ENCODE measurements around the gene C4BPB. TPM values are rescaled to one million over a fixed set of nuclear protein-coding genes. Genes with fewer than 3 reads are reported as not detected.
A peak's percentile ranks its signal among the peaks of the same experiment; 100 is the strongest.

Gene C4BPB
- total RNA-seq, 1 donor from 2014 or later = 0.47 TPM

DNA sequence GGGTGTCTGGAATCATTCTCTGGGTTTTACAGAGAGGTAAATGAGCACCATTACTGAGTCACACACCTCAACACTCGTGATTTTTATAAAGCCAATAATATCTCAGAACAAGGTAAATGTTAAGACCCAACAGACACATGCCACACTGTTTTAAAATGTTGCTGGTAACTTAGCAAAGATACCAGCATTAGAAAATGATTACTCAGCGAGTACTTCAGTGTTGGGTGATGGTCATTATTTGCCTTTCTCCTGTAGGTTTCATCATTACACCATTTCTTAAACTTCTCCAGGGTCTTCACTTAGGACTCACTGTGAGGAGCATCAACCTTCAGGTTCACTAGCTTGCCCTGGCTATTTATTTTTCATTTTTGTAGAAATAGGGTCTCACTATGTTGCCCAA lies 6.9 kb upstream of the C4BPB start:
- DNase-seq = no peak
- TF ChIP-seq, protein P1, sequence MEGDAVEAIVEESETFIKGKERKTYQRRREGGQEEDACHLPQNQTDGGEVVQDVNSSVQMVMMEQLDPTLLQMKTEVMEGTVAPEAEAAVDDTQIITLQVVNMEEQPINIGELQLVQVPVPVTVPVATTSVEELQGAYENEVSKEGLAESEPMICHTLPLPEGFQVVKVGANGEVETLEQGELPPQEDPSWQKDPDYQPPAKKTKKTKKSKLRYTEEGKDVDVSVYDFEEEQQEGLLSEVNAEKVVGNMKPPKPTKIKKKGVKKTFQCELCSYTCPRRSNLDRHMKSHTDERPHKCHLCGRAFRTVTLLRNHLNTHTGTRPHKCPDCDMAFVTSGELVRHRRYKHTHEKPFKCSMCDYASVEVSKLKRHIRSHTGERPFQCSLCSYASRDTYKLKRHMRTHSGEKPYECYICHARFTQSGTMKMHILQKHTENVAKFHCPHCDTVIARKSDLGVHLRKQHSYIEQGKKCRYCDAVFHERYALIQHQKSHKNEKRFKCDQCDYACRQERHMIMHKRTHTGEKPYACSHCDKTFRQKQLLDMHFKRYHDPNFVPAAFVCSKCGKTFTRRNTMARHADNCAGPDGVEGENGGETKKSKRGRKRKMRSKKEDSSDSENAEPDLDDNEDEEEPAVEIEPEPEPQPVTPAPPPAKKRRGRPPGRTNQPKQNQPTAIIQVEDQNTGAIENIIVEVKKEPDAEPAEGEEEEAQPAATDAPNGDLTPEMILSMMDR (IDR thresholded peaks at IDR 0.05) = no peak
- ChIA-PET CTCF (interaction anchor here (1.0 to 14.6 kb wide), 3 partner anchors 240 to 418 kb away, joined by 3 to 174 read pairs (median 146); partner anchors contain the start of genes CD55 and CR1), POLR2A (no interaction called here)
- Mint-ChIP-seq H3K9me3 (no peaks in the 10 kb centered on the region), H3K4me3 (no peak overlapping the region), H3K36me3 (ENCODE audit: low read depth) (no peaks in the 10 kb centered on the region), H3K27me3 (peaks cover 2% of the 10 kb centered on the region), H3K27ac (no peak overlapping the region), H3K4me1 (peaks cover 5% of the 10 kb centered on the region)
- no peak for ATAC-seq (ENCODE audit: low read depth)
- intact Hi-C loops (cut with micrococcal nuclease) = loop anchor here (5.0 kb wide), 1 partner anchor 255 kb away; no protein-coding TSS in a partner anchor

DNA sequence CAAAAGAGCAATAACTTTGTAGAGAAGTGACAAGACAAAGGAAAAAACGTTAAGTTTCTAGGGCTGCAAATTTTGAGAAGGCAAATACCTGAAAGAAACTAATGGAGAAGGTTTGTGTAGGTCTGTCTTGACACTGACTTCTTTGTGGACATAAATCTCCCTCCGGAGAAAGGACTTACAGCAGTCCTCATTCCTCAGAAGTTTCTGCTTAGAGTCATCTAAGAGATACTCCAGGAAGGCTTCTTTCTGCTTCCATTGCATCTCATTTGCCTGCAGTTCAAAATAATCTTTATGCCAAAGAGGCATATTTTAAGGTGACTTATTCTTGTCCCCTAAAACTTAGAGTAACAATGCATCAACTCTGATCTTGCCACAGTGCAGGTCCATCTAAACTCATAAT lies 4.4 kb upstream of the C4BPB start:
- ATAC-seq (ENCODE audit: low read depth) = no peak
- CTCF ChIA-PET = interaction anchor here (0.6 to 14.6 kb wide), 24 partner anchors 9 to 415 kb away, joined by 3 to 174 read pairs (median 3); partner anchors contain the start of genes CD55 and CR1
- Mint-ChIP-seq H3K27me3 (peaks cover 2% of the 10 kb centered on the region), H3K9me3 (no peaks in the 10 kb centered on the region), H3K4me3 (no peak overlapping the region), H3K4me1 (peaks cover 7% of the 10 kb centered on the region), H3K36me3 (ENCODE audit: low read depth) (no peaks in the 10 kb centered on the region), H3K27ac (no peak overlapping the region)
- POLR2A ChIA-PET = interaction anchor here (1.0 to 1.5 kb wide), 6 partner anchors 237 to 415 kb away, joined by 3 to 8 read pairs (median 4); partner anchors contain the start of genes CD55 and CR1
- DNase-seq = no peak
- TF ChIP-seq, protein P1 (IDR thresholded peaks at IDR 0.05) = no peak
- intact Hi-C loops (cut with micrococcal nuclease) = loop anchor here (1.0 to 5.0 kb wide), 4 partner anchors 237 to 415 kb away; partner anchors contain the start of gene CD55

DNA sequence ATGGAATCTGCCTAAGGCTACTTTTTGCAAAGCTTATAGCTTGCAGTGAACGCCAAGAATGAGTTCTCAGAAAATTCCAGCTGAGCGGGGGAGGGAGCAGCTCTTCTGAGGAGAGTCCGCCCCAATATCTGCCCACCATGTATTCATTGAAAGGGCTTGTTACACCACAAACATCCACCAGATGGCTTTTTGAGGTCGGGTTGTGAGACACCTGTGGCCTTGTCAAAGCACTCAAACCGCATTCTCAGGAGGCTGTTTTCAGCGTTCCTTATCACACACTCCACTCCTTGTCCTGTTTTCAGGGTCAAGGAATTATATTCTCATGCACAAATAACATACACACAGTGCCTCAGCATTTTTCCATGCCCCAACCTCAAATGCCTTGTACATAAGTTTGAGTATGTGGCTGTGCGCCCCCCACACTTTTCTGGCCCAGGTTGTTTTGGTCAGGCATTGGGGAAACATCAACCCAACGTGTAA lies 3.9 kb upstream of the C4BPB start:
- POLR2A ChIA-PET = interaction anchor here (1.0 to 1.5 kb wide), 5 partner anchors 237 to 415 kb away, joined by 3 to 8 read pairs (median 3); partner anchors contain the start of genes CD55 and CR1
- Mint-ChIP-seq H3K4me3 (no peak overlapping the region), H3K4me1 (peaks cover 9% of the 10 kb centered on the region), H3K9me3 (no peaks in the 10 kb centered on the region), H3K27me3 (peaks cover 2% of the 10 kb centered on the region), H3K27ac (no peak overlapping the region), H3K36me3 (ENCODE audit: low read depth) (no peaks in the 10 kb centered on the region)
- intact Hi-C loops (cut with micrococcal nuclease) = loop anchor here (1.0 to 5.0 kb wide), 4 partner anchors 236 to 415 kb away; partner anchors contain the start of gene CD55
- no peak for DNase-seq
- ATAC-seq (ENCODE audit: low read depth) = peak; percentile 98
- TF ChIP-seq, protein P1 (IDR thresholded peaks at IDR 0.05) = no peak
- CTCF ChIA-PET = interaction anchor here (0.6 to 14.6 kb wide), 24 partner anchors 10 to 415 kb away, joined by 3 to 174 read pairs (median 3); partner anchors contain the start of genes CD55 and CR1

DNA sequence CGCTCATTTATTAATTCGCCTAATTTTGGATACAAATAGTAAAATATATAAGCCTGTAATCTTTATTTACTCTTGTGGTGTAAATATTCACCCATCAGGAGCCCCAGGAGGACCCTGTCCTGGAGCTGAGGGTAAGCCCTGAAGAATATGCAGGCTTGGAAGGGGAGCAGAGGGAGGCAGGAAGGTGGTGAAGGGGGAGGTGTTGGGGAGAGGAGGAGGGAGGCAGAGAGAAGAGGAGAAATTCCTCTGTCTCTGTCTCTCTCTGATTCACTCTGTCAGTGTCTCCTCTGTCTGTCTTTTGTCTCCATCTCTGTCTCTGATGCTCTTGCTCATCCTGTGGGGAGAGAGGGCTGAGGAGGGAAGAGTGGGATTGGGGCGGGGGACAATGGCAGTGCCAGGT lies 2.8 kb upstream of the C4BPB start:
- H3K4me3 Mint-ChIP-seq = no peak overlapping the region
- intact Hi-C loops (cut with micrococcal nuclease) = loop anchor here (2.0 kb wide), 1 partner anchor 235 kb away; the partner anchor contains the start of gene CD55
- no peak for ATAC-seq (ENCODE audit: low read depth)
- DNase-seq = no peak
- peaks cover 9% of the 10 kb centered on the region for H3K4me1 Mint-ChIP-seq
- ChIA-PET CTCF (interaction anchor here (8.4 to 14.6 kb wide), 2 partner anchors 320 to 414 kb away, joined by 146 to 174 read pairs; partner anchors contain the start of gene CR1), POLR2A (no interaction called here)
- H3K36me3 Mint-ChIP-seq (ENCODE audit: low read depth) = no peaks in the 10 kb centered on the region
- no peak overlapping the region for H3K27ac Mint-ChIP-seq
- peaks cover 2% of the 10 kb centered on the region for H3K27me3 Mint-ChIP-seq
- TF ChIP-seq, protein P1 (IDR thresholded peaks at IDR 0.05) = no peak
- H3K9me3 Mint-ChIP-seq = no peaks in the 10 kb centered on the region

DNA sequence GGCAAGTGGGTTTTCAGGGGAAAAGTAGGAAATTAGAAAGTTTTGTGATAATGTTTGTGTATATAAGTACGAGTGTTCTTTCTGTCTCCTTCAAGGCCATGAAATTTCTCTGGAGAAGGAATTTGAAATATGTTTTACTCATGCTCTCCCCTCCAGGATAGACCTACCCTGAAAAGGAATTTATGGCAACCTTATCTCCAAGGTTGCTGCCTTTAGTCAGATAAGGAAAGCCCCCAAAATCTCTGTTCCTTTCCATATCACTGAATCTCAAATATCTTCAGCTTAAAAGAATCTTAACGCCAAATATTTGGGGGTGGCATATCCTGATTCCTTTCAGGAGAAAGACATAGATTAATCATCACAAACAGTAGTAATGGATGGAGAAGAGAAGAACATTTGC lies 499 bp upstream of the C4BPB start:
- CTCF ChIA-PET = interaction anchor here (1.8 to 3.2 kb wide), 2 partner anchors 9 to 317 kb away, joined by 7 to 12 read pairs; no protein-coding TSS in a partner anchor
- ATAC-seq (ENCODE audit: low read depth) (no peak), DNase-seq (no peak)
- Mint-ChIP-seq H3K9me3 (no peaks in the 10 kb centered on the region), H3K27ac (no peak overlapping the region), H3K27me3 (peaks cover 2% of the 10 kb centered on the region), H3K4me1 (peaks cover 9% of the 10 kb centered on the region), H3K4me3 (no peak overlapping the region), H3K36me3 (ENCODE audit: low read depth) (no peaks in the 10 kb centered on the region)
- intact Hi-C loops (cut with micrococcal nuclease) = no loop called here
- POLR2A ChIA-PET = interaction anchor here (2.1 kb wide), 1 partner anchor 408 kb away, joined by 7 read pairs; the partner anchor contains the start of gene CR1
- TF ChIP-seq, protein P1 (IDR thresholded peaks at IDR 0.05) = no peak

All from activated B cell treated with CpG ODN at 0.5 μM for 24 hours (primary cell).